ENCODE data around the gene ASTN1.

ASTN1 gene

DNA sequence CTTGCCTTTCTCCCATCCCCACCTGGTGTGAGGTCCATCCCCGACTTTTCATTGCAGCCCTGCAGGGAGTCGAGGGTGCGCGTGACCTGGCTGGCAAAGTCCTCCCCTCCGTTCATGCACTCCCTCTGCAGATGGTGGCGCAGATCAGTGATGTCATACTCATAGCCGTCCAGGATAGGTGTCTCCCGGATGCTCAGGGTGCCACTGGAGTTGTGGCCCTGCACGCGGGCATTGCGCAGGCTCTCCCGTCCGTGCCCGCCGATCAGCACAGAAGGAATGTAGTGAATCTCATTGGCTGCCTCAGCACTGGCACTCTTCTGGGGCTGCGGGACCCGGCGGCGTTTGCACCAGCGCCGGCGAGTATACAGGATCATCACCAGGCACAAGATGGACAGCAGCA is 132.1 kb downstream of the ASTN1 start:
- Histone ChIP-seq H2BK12ac (ENCODE audit: low read length) (no peak overlapping the region), H3K23ac (ENCODE audit: low read depth, low read length, poor library complexity) (no peak overlapping the region), H3K18ac (ENCODE audit: low read length) (peak overlapping the region; percentile 60), H2BK5ac (ENCODE audit: low read length) (no peak overlapping the region), H2AFZ (ENCODE audit: low read length) (no peak overlapping the region), H3K4me2 (ENCODE audit: insufficient read depth, low read length, poor library complexity, severe bottlenecking) (no peak overlapping the region), H2BK120ac (ENCODE audit: low read depth, low read length) (no peak overlapping the region), H4K91ac (ENCODE audit: low read depth, low read length, poor library complexity) (no peak overlapping the region), H3K36me3 (replicated peaks in 1 of 2; ENCODE audit: control insufficient read depth in 2 of 2, insufficient read depth in 2 of 2, low read length in 2 of 2) (peaks cover 0 to 3% of the 10 kb centered on the region in 2 donors), H2AK5ac (ENCODE audit: low read depth, low read length) (no peak overlapping the region), H3K14ac (ENCODE audit: low read length) (peak overlapping the region; percentile 23), H3K9me3 (replicated peaks in 1 of 2; ENCODE audit: control insufficient read depth in 2 of 2, insufficient read depth in 1 of 2, low read depth in 1 of 2, low read length in 2 of 2) (no peaks in the 10 kb centered on the region), H3K9ac (ENCODE audit: low read depth, low read length, poor library complexity) (peak overlapping the region; percentile 9), H3K4me3 (ENCODE audit: low read length in 2 of 2) (no peak overlapping the region), H3K4me1 (ENCODE audit: control insufficient read depth in 2 of 2, insufficient read depth in 1 of 2, low read depth in 1 of 2, low read length in 2 of 2) (no peaks in the 10 kb centered on the region), H2BK15ac (ENCODE audit: low read length) (no peak overlapping the region), H4K8ac (ENCODE audit: low read depth, low read length) (no peak overlapping the region), H3K4ac (ENCODE audit: low read length) (no peak overlapping the region), H3K27me3 (ENCODE audit: control insufficient read depth in 3 of 3, insufficient read depth in 3 of 3, low read depth in 1 of 3, low read length in 3 of 3) (peaks cover 0 to 2% (median 0%) of the 10 kb centered on the region in 3 experiments), H3K27ac (replicated peaks; ENCODE audit: low read length) (no peak overlapping the region), H3K79me1 (ENCODE audit: low read depth, low read length) (no peaks in the 10 kb centered on the region)
- WGBS, 2 donors (ENCODE audit: extremely low coverage in 2 of 2, insufficient read length in 2 of 2, insufficient replicate concordance in 1 of 2) = no CpG with 5 or more reads among the region's 22 CpGs
- DNase-seq (ENCODE audit: low spot score) = no peak

DNA sequence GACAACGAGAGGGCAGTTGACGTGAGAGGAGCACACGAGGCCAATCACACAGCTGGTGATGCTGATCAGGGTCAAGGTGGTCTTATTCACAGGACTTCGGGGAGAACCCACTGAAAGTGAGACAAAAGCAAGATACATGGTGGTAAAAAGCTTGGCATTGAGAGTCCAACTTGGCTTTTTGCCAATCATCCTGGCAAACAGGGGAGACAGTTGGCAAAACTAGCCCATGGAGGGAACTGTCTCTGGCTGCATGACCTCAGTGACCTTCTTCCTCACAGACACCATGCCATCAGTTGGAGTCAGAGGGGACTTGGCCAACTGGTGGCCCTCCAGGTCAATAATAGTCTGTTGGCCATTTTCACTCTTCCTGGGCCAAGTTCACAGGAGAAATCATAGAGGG is 139.9 kb downstream of the ASTN1 start:
- Histone ChIP-seq H2BK12ac (ENCODE audit: low read length) (no peak overlapping the region), H3K23ac (ENCODE audit: low read depth, low read length, poor library complexity) (no peak overlapping the region), H3K27ac (replicated peaks; ENCODE audit: low read length) (no peak overlapping the region), H2BK5ac (ENCODE audit: low read length) (no peak overlapping the region), H2BK120ac (ENCODE audit: low read depth, low read length) (no peak overlapping the region), H2AFZ (ENCODE audit: low read length) (no peak overlapping the region), H3K36me3 (replicated peaks in 1 of 2; ENCODE audit: control insufficient read depth in 2 of 2, insufficient read depth in 2 of 2, low read length in 2 of 2) (peaks cover 0 to 4% of the 10 kb centered on the region in 2 donors), H3K4ac (ENCODE audit: low read length) (no peak overlapping the region), H3K4me1 (ENCODE audit: control insufficient read depth in 2 of 2, insufficient read depth in 1 of 2, low read depth in 1 of 2, low read length in 2 of 2) (no peaks in the 10 kb centered on the region), H2BK15ac (ENCODE audit: low read length) (no peak overlapping the region), H4K8ac (ENCODE audit: low read depth, low read length) (no peak overlapping the region), H3K4me2 (ENCODE audit: insufficient read depth, low read length, poor library complexity, severe bottlenecking) (no peak overlapping the region), H3K27me3 (ENCODE audit: control insufficient read depth in 3 of 3, insufficient read depth in 3 of 3, low read depth in 1 of 3, low read length in 3 of 3) (no peaks in the 10 kb centered on the region), H2AK5ac (ENCODE audit: low read depth, low read length) (no peak overlapping the region), H3K79me1 (ENCODE audit: low read depth, low read length) (no peaks in the 10 kb centered on the region), H3K4me3 (ENCODE audit: low read length in 2 of 2) (no peak overlapping the region), H3K9ac (ENCODE audit: low read depth, low read length, poor library complexity) (no peak overlapping the region), H3K9me3 (replicated peaks in 1 of 2; ENCODE audit: control insufficient read depth in 2 of 2, insufficient read depth in 1 of 2, low read depth in 1 of 2, low read length in 2 of 2) (no peaks in the 10 kb centered on the region), H4K91ac (ENCODE audit: low read depth, low read length, poor library complexity) (no peak overlapping the region), H3K18ac (ENCODE audit: low read length) (no peak overlapping the region), H3K14ac (ENCODE audit: low read length) (no peak overlapping the region)
- no peak for DNase-seq (ENCODE audit: low spot score)
- WGBS, 2 donors (ENCODE audit: extremely low coverage in 2 of 2, insufficient read length in 2 of 2, insufficient replicate concordance in 1 of 2) = no CpG with 5 or more reads among the region's 4 CpGs

GRCh38 chr1:177023726-177024125 is 140.8 kb downstream of the ASTN1 start:
- H3K27me3 ChIP-seq (ENCODE audit: control insufficient read depth in 3 of 3, insufficient read depth in 3 of 3, low read depth in 1 of 3, low read length in 3 of 3) = no peaks in the 10 kb centered on the region
- no peak overlapping the region for H4K8ac ChIP-seq (ENCODE audit: low read depth, low read length)
- no peak overlapping the region for H3K4ac ChIP-seq (ENCODE audit: low read length)
- no peak overlapping the region for H2BK15ac ChIP-seq (ENCODE audit: low read length)
- H2AFZ ChIP-seq (ENCODE audit: low read length) = no peak overlapping the region
- DNase-seq (ENCODE audit: low spot score) = no peak
- H3K4me2 ChIP-seq (ENCODE audit: insufficient read depth, low read length, poor library complexity, severe bottlenecking) = no peak overlapping the region
- H3K27ac ChIP-seq (replicated peaks; ENCODE audit: low read length) = no peak overlapping the region
- H3K9me3 ChIP-seq (replicated peaks in 1 of 2; ENCODE audit: control insufficient read depth in 2 of 2, insufficient read depth in 1 of 2, low read depth in 1 of 2, low read length in 2 of 2) = no peaks in the 10 kb centered on the region
- H2BK12ac ChIP-seq (ENCODE audit: low read length) = no peak overlapping the region
- WGBS, 2 donors (ENCODE audit: extremely low coverage in 2 of 2, insufficient read length in 2 of 2, insufficient replicate concordance in 1 of 2) = no CpG with 5 or more reads among the region's 3 CpGs
- H3K4me1 ChIP-seq (ENCODE audit: control insufficient read depth in 2 of 2, insufficient read depth in 1 of 2, low read depth in 1 of 2, low read length in 2 of 2) = no peaks in the 10 kb centered on the region
- H4K91ac ChIP-seq (ENCODE audit: low read depth, low read length, poor library complexity) = no peak overlapping the region
- H2AK5ac ChIP-seq (ENCODE audit: low read depth, low read length) = no peak overlapping the region
- no peak overlapping the region for H2BK5ac ChIP-seq (ENCODE audit: low read length)
- no peak overlapping the region for H3K9ac ChIP-seq (ENCODE audit: low read depth, low read length, poor library complexity)
- peaks cover 0 to 2% of the 10 kb centered on the region in 2 donors for H3K36me3 ChIP-seq (replicated peaks in 1 of 2; ENCODE audit: control insufficient read depth in 2 of 2, insufficient read depth in 2 of 2, low read length in 2 of 2)
- no peak overlapping the region for H3K18ac ChIP-seq (ENCODE audit: low read length)
- H2BK120ac ChIP-seq (ENCODE audit: low read depth, low read length) = no peak overlapping the region
- H3K79me1 ChIP-seq (ENCODE audit: low read depth, low read length) = no peaks in the 10 kb centered on the region
- no peak overlapping the region for H3K14ac ChIP-seq (ENCODE audit: low read length)
- H3K23ac ChIP-seq (ENCODE audit: low read depth, low read length, poor library complexity) = no peak overlapping the region
- H3K4me3 ChIP-seq (ENCODE audit: low read length in 2 of 2) = no peak overlapping the region

DNA sequence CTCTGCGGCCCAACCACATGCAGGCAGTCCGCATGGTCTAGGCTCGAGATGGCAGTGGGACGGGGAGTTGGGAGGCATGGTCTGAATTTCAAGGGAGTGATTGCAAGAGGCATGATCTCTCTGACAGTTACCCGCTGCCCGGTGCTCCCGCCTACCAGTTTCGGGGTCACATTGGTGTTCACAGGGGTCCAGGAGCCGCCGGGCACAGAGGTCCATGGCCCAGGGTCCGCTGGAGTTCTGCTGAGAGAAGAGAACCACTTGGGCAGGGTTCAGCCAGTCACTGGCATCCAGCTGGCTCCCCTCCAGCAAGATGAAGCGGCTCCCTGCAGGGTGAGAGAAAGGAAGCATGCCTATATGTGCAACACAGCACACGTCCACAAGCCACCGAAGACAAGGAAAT is 141.3 kb downstream of the ASTN1 start:
- H2AFZ ChIP-seq (ENCODE audit: low read length) = no peak overlapping the region
- H2BK120ac ChIP-seq (ENCODE audit: low read depth, low read length) = no peak overlapping the region
- WGBS, 2 donors (ENCODE audit: extremely low coverage in 2 of 2, insufficient read length in 2 of 2, insufficient replicate concordance in 1 of 2) = no CpG with 5 or more reads among the region's 14 CpGs
- H3K23ac ChIP-seq (ENCODE audit: low read depth, low read length, poor library complexity) = no peak overlapping the region
- no peak overlapping the region for H2AK5ac ChIP-seq (ENCODE audit: low read depth, low read length)
- H3K27ac ChIP-seq (replicated peaks; ENCODE audit: low read length) = no peak overlapping the region
- H4K8ac ChIP-seq (ENCODE audit: low read depth, low read length) = no peak overlapping the region
- no peak overlapping the region for H3K4ac ChIP-seq (ENCODE audit: low read length)
- H2BK5ac ChIP-seq (ENCODE audit: low read length) = no peak overlapping the region
- no peak overlapping the region for H3K14ac ChIP-seq (ENCODE audit: low read length)
- H2BK12ac ChIP-seq (ENCODE audit: low read length) = no peak overlapping the region
- H3K27me3 ChIP-seq (ENCODE audit: control insufficient read depth in 3 of 3, insufficient read depth in 3 of 3, low read depth in 1 of 3, low read length in 3 of 3) = no peaks in the 10 kb centered on the region
- no peak overlapping the region for H3K4me2 ChIP-seq (ENCODE audit: insufficient read depth, low read length, poor library complexity, severe bottlenecking)
- no peak for DNase-seq (ENCODE audit: low spot score)
- no peaks in the 10 kb centered on the region for H3K4me1 ChIP-seq (ENCODE audit: control insufficient read depth in 2 of 2, insufficient read depth in 1 of 2, low read depth in 1 of 2, low read length in 2 of 2)
- H3K4me3 ChIP-seq (ENCODE audit: low read length in 2 of 2) = no peak overlapping the region
- H4K91ac ChIP-seq (ENCODE audit: low read depth, low read length, poor library complexity) = no peak overlapping the region
- no peak overlapping the region for H2BK15ac ChIP-seq (ENCODE audit: low read length)
- H3K79me1 ChIP-seq (ENCODE audit: low read depth, low read length) = no peaks in the 10 kb centered on the region
- H3K9ac ChIP-seq (ENCODE audit: low read depth, low read length, poor library complexity) = no peak overlapping the region
- peaks cover 0 to 2% of the 10 kb centered on the region in 2 donors for H3K36me3 ChIP-seq (replicated peaks in 1 of 2; ENCODE audit: control insufficient read depth in 2 of 2, insufficient read depth in 2 of 2, low read length in 2 of 2)
- H3K9me3 ChIP-seq (replicated peaks in 1 of 2; ENCODE audit: control insufficient read depth in 2 of 2, insufficient read depth in 1 of 2, low read depth in 1 of 2, low read length in 2 of 2) = no peaks in the 10 kb centered on the region
- no peak overlapping the region for H3K18ac ChIP-seq (ENCODE audit: low read length)
